HepG2 (cell line): ENCODE data around the gene RTCA. TPM values are rescaled to one million over a fixed set of nuclear protein-coding genes. Genes with fewer than 3 reads are reported as not detected.

Experiments
- MEIS2 ChIP-seq: sonication (generic); formaldehyde crosslinking; IDR thresholded peaks from 2 replicates; pipeline ENCODE4 v1.9.0; 2021; ENCODE audit warnings: mild to moderate bottlenecking, missing genetic modification reagents
- MNT ChIP-seq: fragments of 450-650 bp; IDR thresholded peaks from 2 replicates; pipeline ENCODE4 v1.6.1; 2016
- MXI1 ChIP-seq: IDR thresholded peaks from 3 replicates; pipeline ENCODE4 v1.6.1; 2012; ENCODE audit warnings: low read depth, low read length, inconsistent platforms, borderline replicate concordance
- NCOA2 ChIP-seq: sonication (generic); formaldehyde crosslinking; IDR thresholded peaks from 2 replicates; pipeline ENCODE4 v1.8.0; 2022; ENCODE audit warnings: inconsistent platforms
- NR0B2 ChIP-seq: sonication (generic); formaldehyde crosslinking; IDR thresholded peaks from 2 replicates; pipeline ENCODE4 v1.4.0; 2020; ENCODE audit warnings: mild to moderate bottlenecking, missing genetic modification reagents
- PREB ChIP-seq: sonication (generic); formaldehyde crosslinking; IDR thresholded peaks from 2 replicates; pipeline ENCODE4 v1.4.0; 2020; ENCODE audit warnings: missing genetic modification reagents
- RFXAP ChIP-seq: sonication (generic); formaldehyde crosslinking; IDR thresholded peaks from 2 replicates; pipeline ENCODE4 v1.4.0; 2020; ENCODE audit warnings: missing genetic modification reagents, borderline replicate concordance
- SALL2 ChIP-seq: sonication (generic); formaldehyde crosslinking; IDR thresholded peaks from 2 replicates; pipeline ENCODE4 v1.8.1; 2023; ENCODE audit warnings: mild to moderate bottlenecking, missing genetic modification reagents, inconsistent platforms
- TAF1 ChIP-seq: sonication (generic); formaldehyde crosslinking; IDR thresholded peaks from 2 replicates; pipeline ENCODE4 v1.4.0; 2020; ENCODE audit warnings: missing genetic modification reagents
- TAF15 ChIP-seq: fragments of 200-400 bp; formaldehyde crosslinking; IDR thresholded peaks from one replicate; pipeline ENCODE4 v1.6.1; 2018; ENCODE audit warnings: mild to moderate bottlenecking, low read depth, low read length; ENCODE audit not compliant: poor library complexity, severe bottlenecking
- THAP11 ChIP-seq: IDR thresholded peaks from 2 replicates; pipeline ENCODE4 v1.6.1; 2016; ENCODE audit warnings: missing biosample characterization, missing genetic modification reagents
- THAP9 ChIP-seq: sonication (generic); formaldehyde crosslinking; IDR thresholded peaks from 2 replicates; pipeline ENCODE4; 2020; ENCODE audit warnings: missing genetic modification reagents, mild to moderate bottlenecking, borderline replicate concordance
- ZFP41 ChIP-seq: sonication (generic); formaldehyde crosslinking; IDR thresholded peaks from 2 replicates; pipeline ENCODE4 v1.4.0; 2020; ENCODE audit warnings: mild to moderate bottlenecking, missing genetic modification reagents, borderline replicate concordance
- ZNF329 ChIP-seq: sonication (generic); formaldehyde crosslinking; IDR thresholded peaks from 2 replicates; pipeline ENCODE4 v1.9.0; 2021; ENCODE audit warnings: low read depth, mild to moderate bottlenecking, missing genetic modification reagents
- ZNF33A ChIP-seq: sonication (generic); formaldehyde crosslinking; IDR thresholded peaks from 2 replicates; pipeline ENCODE4 v1.5.1; 2020; ENCODE audit warnings: missing genetic modification reagents, mild to moderate bottlenecking, moderate library complexity, borderline replicate concordance
- ZNF432 ChIP-seq: sonication (generic); formaldehyde crosslinking; IDR thresholded peaks from 2 replicates; pipeline ENCODE4 v1.5.0; 2020; ENCODE audit warnings: missing genetic modification reagents, mild to moderate bottlenecking, borderline replicate concordance
- ZNF670 ChIP-seq: sonication (generic); formaldehyde crosslinking; IDR thresholded peaks from 2 replicates; pipeline ENCODE4 v1.8.0; 2022; ENCODE audit warnings: mild to moderate bottlenecking, missing genetic modification reagents, borderline replicate concordance
- ZNF747 ChIP-seq: sonication (generic); formaldehyde crosslinking; IDR thresholded peaks from 2 replicates; pipeline ENCODE4 v1.8.1; 2023; ENCODE audit warnings: missing genetic modification reagents, mild to moderate bottlenecking, borderline replicate concordance
- ZNF775 ChIP-seq: sonication (generic); formaldehyde crosslinking; IDR thresholded peaks from 2 replicates; pipeline ENCODE4 v1.4.0; 2020; ENCODE audit warnings: missing genetic modification reagents, mild to moderate bottlenecking, moderate library complexity, borderline replicate concordance
- ZNF784 ChIP-seq: sonication (generic); formaldehyde crosslinking; IDR thresholded peaks from 2 replicates; pipeline ENCODE4 v1.5.1; 2020; ENCODE audit warnings: missing genetic modification reagents, mild to moderate bottlenecking, borderline replicate concordance
- ZNF841 ChIP-seq: sonication (generic); formaldehyde crosslinking; IDR thresholded peaks from 2 replicates; pipeline ENCODE4 v1.8.1; 2023; ENCODE audit warnings: missing genetic modification reagents, borderline replicate concordance
- ZNF850 ChIP-seq: sonication (generic); formaldehyde crosslinking; conservative IDR thresholded peaks from 2 replicates; pipeline ENCODE4 v1.9.0; 2021; ENCODE audit warnings: mild to moderate bottlenecking, missing genetic modification reagents
- polyA plus RNA-seq, 8 experiments: library from polyadenylated mRNA; depleted of rRNA in 3 of 8; stranded (reverse) in 7 of 8; unstranded in 1 of 8; fragments of >200 nt; fragmentation: Illumina TruSeq in 4 of 8; extraction: Trizol in 4 of 8; gene quantifications; 2 replicates each; pipeline versions ENCODE4 v1.2.1 to v1.2.3, GENCODE V29; 2011 to 2016; ENCODE audit warnings: low read depth in 4 of 8, missing spikeins in 1 of 8, mixed read lengths in 1 of 8; ENCODE audit not compliant: insufficient read depth in 1 of 8
- total RNA-seq, 5 experiments: library from RNA; depleted of rRNA; stranded (reverse); fragments of >200 nt; fragmentation: Illumina TruSeq; extraction: Trizol; gene quantifications; 2 replicates each; pipeline ENCODE4 v1.2.3, GENCODE V29; 2016; ENCODE audit warnings: low read depth in 1 of 5

The RTCA gene
- total and polyA plus RNA-seq, 2 of the 13 experiments (the other 11 are each of a cell fraction or from before 2014, with no cell fraction given), result 22.7 to 31.0 TPM

- TF ChIP-seq THAP9 (CRISPR knock-in tag), result peak; percentile 86
- peak; percentile 16; the same call in 1 of the 2 replicates for TF ChIP-seq MEIS2 (CRISPR knock-in tag)
- TF ChIP-seq SALL2 (CRISPR knock-in tag), result 0 out of 2 replicates have a peak, but pooled peaks have one; percentile 58
- peak; percentile 58; the same call in 1 of the 2 replicates for TF ChIP-seq NCOA2 (CRISPR knock-in tag)
- peak; percentile 84 for TF ChIP-seq THAP11
- TF ChIP-seq ZNF841 (CRISPR knock-in tag), result no peak
- peak; percentile 87; the same call in 1 of the 2 replicates for TF ChIP-seq ZNF784 (CRISPR knock-in tag)
- no peak; the same call in 1 of the 2 replicates for TF ChIP-seq RFXAP (CRISPR knock-in tag)
- TF ChIP-seq PREB (CRISPR knock-in tag), result no peak
- no peak for TF ChIP-seq ZNF850 (CRISPR knock-in tag)
- TF ChIP-seq TAF1 (CRISPR knock-in tag), result peak; percentile 98
- TF ChIP-seq NR0B2 (CRISPR knock-in tag), result no peak
- no peak for TF ChIP-seq ZFP41 (CRISPR knock-in tag)
- no peak for TF ChIP-seq ZNF329 (CRISPR knock-in tag)
- peak; percentile 71; the same call in 1 of the 3 replicates for TF ChIP-seq MXI1
- TF ChIP-seq MNT, result no peak
- no peak for TF ChIP-seq ZNF775
- no peak for TF ChIP-seq ZNF33A
- no peak for TF ChIP-seq ZNF670
- no peak for TF ChIP-seq ZNF432 (CRISPR knock-in tag)
- no peak for TF ChIP-seq ZNF747 (CRISPR knock-in tag)
- TF ChIP-seq TAF15, result no peak
These were observed 16.3 kb upstream of the RTCA start, which contains the start of gene DBT (continued) for GRCh38 chr1:100249537-100250257.
